HK-2 (cell line): Measurements from ENCODE around the gene EIF3D.
A peak's percentile ranks its signal among the peaks of the same experiment; 100 is the strongest.

Source experiments
- DNase-seq: peaks from one replicate; pipeline ENCODE4 v3.0.0-alpha.2; 2018; ENCODE audit not compliant: unreplicated experiment

Gene EIF3D

GRCh38 chr22:36506637-36507517 lies 22.1 kb downstream of the EIF3D start, which contains the start of gene FOXRED2:
TSS of gene FOXRED2 (minus strand) at chr22:36507040. CDS start at chr22:36506422, 618 bp downstream.
- DNase-seq = peak; percentile 83

GRCh38 chr22:36505998-36506635 lies 22.8 kb downstream of the EIF3D start:
- no peak for DNase-seq

GRCh38 chr22:36497910-36498665 lies 30.9 kb downstream of the EIF3D start:
- DNase-seq = no peak

- DNase-seq = no peak
Observed at GRCh38 chr22:36493690-36494110, 35.3 kb downstream of the EIF3D start.

- no peak for DNase-seq
Observed at GRCh38 chr22:36492109-36492508, 36.9 kb downstream of the EIF3D start.

- no peak for DNase-seq
Observed at GRCh38 chr22:36491155-36491554, 37.8 kb downstream of the EIF3D start.

- DNase-seq = no peak
Observed at GRCh38 chr22:36486619-36487384, 42.2 kb downstream of the EIF3D start.

- DNase-seq = peak; percentile 95
Observed at GRCh38 chr22:36481393-36482168, 47.4 kb downstream of the EIF3D start, which contains the start of gene TXN2. TSS of gene TXN2 (minus strand) at chr22:36481640. CDS start at chr22:36480837, 803 bp downstream.

- DNase-seq = no peak
Observed at GRCh38 chr22:36480941-36481392, 48.0 kb downstream of the EIF3D start.

- DNase-seq = no peak
Observed at GRCh38 chr22:36478966-36479365, 50.0 kb downstream of the EIF3D start.

GRCh38 chr22:36475341-36475740 lies 53.6 kb downstream of the EIF3D start:
- no peak for DNase-seq

GRCh38 chr22:36472689-36473088 lies 56.3 kb downstream of the EIF3D start:
- DNase-seq = no peak

- no peak for DNase-seq
Observed at GRCh38 chr22:36471341-36471821, 57.6 kb downstream of the EIF3D start.

- DNase-seq = no peak
Observed at GRCh38 chr22:36470994-36471331, 58.0 kb downstream of the EIF3D start.

GRCh38 chr22:36470162-36470993 lies 58.6 kb downstream of the EIF3D start:
- DNase-seq = peak; percentile 81

- no peak for DNase-seq
Observed at GRCh38 chr22:36469094-36469710, 59.8 kb downstream of the EIF3D start.

GRCh38 chr22:36467946-36468345 lies 61.0 kb downstream of the EIF3D start:
- peak; percentile 87 for DNase-seq

GRCh38 chr22:36467042-36467810 lies 61.7 kb downstream of the EIF3D start:
- peak; percentile 88 for DNase-seq
